NCI-H2227 (cell line): Measurements from ENCODE around the gene TMEM37.
"Not testable (repeated sequence)": the region's sequence is repeated elsewhere in the genome, so short reads cannot be mapped to it uniquely, and the experiment has no call there.

Source experiments
- DNase-seq: peaks from one replicate; lab custom pipeline; 2025; ENCODE audit not compliant: unreplicated experiment; lab: John Stamatoyannopoulos, UW

Gene TMEM37, protein sequence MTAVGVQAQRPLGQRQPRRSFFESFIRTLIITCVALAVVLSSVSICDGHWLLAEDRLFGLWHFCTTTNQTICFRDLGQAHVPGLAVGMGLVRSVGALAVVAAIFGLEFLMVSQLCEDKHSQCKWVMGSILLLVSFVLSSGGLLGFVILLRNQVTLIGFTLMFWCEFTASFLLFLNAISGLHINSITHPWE

DNA sequence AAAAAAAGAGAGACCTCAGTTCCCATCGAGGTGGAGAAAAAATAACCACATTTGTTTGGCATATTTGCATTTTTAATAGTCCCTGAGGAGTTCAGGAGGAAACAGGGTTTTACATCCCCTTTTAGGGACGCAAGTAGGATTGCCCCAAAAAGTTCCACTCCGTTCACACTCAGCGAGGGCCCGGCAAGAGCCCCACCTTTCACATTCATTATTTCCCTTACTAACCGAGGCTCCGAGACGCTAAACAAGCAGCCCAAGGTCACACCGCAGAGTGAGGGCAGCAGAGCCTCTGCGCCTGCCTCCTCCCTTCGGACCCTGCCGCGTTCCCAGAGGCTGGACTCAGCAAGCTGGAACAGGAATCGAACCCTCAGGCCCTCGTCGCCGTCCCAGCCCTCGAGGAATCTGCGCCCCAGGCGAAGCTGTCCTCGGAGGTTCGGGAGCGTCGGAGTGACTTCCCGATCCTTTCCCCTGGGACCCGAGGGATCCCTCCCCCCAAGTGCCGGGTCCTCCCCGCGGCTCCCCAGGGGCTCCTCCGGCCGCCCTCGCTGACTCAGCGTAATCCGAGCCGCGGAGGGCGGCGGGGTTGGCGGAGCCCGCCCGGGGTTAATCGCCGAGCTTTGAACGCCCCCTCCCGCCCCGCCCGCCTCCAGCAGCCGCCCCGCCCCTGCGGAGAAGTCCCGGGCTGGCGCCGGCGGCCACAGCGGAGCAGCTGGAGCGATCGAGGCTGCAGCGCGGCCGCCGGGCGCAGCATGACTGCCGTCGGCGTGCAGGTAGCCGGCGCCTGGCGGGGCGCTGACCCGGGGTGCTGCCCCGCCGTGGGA is at the start of gene TMEM37:
Gene TMEM37, plus strand, starts transcription at position 700 of the 821 bp plus-strand sequence. Its CDS starts 50 bp downstream, at position 750.
- peak; percentile 70 for DNase-seq

DNA sequence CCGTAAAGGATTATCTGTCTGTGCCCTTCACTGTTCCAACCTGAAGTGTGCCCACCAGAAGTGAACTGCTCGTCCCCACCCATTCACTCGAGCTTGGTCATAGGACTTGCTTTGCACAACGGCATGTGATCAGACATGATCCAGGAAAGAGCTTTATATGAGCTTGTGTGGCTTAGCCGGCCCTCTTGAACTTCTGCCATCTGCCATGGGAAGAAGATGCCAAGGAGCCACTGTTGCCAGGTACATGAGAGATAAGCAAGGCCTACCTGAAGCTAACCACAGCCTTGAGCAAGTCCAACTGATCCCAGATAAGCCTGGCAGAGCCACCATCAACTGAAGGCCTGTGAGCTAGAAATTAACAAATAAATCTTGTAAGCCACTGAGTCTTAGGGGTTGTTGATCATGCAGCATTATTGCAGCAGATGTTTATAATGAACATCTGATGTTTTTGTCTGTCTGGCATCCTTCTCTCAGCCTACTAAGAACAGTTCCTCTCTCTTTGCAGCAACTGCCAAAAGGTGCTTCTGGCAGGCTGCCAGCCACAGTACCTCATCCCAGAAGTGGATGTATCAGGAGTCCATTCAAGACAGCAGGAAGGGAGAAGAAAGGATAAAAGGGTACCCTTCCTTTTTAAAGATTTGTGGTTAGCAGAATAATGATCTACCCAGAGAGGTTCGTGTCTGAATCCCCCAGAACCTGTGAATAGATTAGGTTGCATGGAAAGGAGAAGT is 48.1 kb upstream of the TMEM37 start:
- DNase-seq: no peak

DNA sequence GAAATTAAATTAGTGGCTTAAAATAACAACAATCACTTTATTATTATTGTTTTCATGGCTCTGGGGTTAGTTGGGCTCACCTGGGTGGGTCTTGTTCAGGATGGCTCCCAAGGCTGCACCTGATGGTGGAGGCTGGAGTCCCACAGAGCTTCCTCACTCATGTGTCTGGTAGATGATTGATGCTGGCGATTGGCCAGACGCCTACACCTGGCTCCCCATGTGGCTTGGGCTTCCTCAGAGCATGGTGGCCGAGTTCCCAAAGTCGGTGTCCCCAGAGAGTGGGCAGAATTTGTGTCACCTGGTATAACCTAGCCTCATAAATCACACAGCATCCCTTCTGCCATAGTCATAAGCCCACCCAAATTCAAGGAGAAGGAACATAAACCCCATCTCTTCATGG is 46.7 kb upstream of the TMEM37 start:
- no peak for DNase-seq

DNA sequence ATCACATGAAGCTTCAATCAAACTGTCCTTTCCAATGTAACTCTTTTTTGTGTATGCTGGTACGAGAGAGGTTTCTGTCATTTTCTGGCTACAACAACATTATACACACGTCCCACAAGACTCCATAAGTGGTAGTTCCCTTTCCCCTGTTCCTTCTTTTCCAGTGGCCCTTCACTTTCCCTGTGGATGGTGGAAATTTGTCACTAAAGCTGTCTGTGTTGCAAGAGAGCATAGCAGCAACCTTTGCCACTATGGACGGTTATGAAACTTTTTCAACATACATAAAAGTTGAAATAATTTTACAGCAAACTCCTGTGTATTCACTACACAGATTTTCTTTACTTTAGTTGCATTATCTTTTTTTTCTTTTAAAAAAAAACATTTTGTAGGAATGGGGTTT is 46.2 kb upstream of the TMEM37 start:
- DNase-seq: no peak

DNA sequence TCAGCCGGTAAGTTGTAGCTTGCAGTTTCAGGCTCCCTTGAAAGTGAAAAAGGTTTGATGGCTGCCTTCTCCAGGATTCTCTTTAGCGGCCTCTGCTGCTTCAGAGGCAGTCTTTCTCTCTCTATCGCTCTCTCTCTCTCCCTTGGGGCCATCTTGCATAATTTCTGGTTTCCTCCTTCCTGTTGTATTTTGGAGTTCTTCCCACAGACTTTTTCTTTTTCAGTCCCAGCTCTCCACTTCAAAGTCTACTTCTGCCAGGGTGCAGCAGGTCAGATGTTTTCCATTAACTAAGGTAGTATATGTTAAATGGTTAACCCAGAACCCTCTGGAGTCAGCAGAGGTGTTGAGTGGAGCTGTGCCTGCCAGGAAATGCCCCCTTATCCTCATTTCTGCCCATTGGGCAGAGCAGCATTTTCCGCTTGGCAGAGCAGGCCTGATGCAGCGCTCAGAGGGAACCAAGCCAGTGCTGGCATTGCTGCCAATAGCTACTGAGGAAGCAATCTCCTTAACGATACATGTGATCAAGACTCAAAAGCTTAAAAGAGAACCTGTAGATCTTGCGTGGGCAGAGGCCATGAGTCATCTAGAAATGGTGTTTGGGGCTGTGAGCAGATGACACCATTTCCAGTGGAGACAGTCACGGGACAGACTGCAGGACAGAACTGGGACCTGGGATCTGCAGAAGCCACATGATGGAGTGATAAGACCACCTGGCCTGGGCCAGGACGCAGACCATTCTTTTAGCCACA is 44.1 kb upstream of the TMEM37 start:
- DNase-seq: no peak

DNA sequence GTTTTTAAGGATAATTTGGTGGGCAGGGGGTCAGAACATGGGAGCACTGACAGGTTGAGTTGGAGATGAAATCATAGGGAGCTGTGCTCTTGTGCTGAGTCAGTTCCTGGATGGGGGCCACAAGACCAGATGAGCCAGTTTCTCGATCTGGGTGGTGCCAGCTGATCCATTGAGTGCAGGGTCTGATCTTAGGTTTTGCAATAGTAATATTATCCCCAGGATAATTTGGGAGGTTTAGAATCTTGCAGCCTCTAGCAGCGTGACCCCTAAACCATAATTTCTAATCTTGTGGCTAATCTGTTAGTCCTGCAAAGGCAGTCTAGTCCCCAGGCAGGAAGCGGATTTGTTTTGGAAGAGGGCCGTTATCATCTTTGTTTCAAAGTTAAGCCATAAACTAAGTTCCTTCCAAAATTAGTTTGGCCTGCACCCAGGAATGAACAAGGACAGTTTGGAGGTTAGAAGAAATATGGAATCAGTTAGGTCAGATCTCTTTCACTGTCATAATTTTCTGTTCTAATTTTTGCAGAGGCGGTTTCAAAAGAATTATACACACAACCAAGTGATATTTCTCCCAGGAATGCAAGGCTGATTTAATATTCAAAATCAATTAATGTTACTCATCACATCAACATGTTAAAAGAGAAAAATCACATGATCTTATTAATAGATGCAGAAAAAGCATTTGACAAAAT is 41.9 kb upstream of the TMEM37 start:
- no peak for DNase-seq

DNA sequence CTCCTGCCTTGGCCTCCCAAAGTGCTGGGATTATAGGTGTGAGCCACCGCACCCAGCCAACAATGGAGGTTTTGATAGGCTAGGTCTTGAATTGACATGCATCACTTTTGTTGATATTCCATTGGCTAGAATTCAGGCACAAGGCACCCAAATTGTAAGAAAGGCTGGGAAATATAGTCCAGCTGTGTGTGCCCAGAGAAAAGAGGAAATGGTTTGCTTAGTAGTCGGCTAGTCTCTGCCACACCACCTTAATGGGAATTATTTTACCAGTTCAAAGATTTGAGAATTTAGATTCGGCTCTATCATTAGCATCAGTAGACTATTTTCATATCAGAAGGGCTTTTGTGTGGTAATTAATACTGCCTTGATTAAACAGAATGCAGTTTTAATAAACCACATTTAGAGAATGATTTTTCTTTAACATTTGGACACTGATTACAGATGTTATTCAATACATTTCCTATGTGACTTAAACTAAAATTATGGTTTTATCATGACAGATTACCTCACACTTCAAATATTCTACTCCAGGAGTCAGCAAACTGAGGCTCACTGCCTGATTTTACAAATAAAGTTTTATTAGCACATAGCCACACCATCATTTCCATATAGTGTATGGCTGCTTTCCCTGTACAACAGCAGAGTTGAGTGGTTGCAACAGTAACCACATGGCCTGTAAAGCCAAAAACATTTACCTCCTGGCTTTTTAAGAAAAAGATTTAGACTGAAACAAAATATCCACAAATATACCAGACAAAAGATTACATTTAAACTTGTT is 37.5 kb upstream of the TMEM37 start:
- DNase-seq: no peak

DNA sequence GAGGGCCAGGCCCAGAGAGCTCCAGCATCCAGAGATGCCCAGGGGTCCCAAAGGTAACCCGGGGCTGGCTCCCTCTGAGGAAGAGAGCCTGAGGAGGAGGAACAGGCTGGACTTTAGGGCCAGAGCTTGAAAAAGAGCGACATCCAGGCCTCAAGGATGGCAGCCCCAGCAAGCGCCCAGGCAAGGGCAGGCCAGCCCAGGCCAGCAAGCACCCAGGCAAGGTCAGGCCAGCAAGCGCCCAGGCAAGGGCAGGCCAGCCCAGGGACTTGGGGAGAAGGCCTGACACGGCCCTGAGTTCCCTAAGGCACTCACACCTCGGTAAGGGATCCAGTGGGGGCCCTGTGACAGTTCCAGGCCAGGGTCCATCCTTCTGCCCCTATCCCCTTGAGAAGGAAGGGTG is 34.5 kb upstream of the TMEM37 start:
- no peak for DNase-seq

DNA sequence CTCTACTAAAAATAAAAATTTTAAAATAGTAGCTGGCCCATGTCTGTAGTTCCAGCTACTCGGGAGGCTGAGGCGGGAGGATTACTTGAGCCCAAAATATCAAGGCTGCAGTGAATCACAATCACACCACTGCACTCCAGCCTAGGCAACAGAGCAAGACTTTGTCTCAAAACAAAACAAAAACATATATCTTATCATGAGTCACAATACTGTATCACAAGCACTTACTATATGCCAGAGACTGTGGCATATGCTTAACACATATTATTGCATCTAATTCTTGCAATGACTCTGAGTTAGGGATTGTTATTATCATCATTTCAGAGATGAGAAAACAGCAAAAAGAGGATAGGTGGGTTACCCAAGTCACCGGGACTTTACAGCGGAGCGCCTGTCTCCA is 29.5 kb upstream of the TMEM37 start:
- DNase-seq: no peak

DNA sequence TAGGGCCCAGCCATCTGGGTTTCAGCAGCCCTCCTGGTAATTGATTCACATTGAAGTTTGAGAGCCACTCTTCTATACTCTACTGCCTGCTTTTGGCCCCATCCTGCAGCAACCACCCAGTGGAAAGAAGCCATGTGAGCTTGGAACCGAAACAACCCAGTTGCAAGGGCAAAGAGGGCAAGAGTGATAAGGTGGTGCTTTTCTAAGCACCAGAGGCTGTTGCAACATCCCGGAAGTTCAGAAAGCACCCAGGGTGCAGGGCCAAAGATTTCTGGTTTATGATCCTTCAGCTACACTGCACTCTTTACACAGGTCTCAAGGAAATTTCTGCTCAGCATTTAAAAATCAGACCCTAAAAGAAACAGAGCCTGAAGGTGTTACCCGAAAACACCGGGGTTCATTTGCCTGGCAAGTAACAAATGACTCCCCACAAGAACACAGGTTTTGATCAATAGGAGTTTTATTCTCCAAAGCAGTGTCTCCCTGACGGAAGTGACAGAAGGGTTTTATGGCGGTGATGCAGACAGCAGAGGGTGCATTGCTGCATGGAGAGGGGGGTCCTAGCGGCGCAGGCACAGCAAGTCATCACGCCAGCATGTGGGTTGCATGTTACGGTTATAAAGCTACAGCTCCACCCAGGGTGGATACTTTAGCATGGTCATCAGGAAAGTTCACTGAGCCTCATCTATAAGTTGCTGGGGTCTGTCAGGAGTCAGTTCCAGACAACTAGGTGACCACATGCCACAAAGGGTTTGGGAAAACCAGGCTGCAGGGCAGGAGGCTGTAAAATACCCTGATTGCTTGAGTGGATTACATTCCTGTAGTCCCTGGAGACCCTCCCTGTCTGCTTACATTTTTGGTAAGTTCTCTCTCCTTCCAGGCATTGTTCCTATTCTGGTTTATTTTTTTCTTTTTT is 28.8 kb upstream of the TMEM37 start:
- no peak for DNase-seq

DNA sequence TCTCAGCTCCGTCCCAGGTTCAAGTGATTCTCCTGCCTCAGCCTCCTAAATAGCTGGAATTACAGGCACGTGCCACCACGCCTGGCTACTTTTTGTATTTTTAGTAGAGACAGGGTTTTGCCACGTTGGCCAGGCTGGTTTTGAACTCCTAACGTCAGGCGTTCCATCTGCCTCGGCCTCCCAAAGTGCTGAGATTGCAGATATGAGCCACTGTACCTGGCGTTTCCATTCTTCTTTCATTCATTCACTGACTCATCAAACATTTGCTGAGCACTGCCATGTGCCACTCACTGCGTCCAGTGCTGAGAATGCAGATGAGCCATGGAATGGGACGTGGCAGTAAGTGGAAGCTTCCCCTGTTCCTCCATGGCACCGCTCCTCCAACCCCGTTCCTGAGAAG is 28.0 kb upstream of the TMEM37 start:
- not testable (repeated sequence) for DNase-seq

DNA sequence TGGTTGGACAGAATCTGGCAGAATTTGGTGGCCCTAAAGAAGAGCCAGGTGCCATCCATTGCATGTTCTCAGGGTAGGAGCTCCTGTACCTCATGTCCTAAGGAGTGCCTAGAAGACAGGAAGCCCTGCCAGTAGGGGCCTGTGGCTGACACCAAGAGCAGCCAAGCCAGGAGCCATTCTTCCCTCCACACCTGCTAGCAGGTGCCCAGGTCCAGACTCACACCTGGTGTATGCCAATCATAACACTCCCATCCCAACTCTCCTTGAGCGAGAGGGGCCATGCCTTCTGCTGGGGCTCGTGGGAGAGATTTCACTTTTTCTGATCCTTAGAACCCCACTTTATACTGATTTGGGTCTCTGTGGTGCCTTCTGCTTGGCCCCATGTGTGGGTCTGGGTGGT is 26.5 kb upstream of the TMEM37 start:
- no peak for DNase-seq

DNA sequence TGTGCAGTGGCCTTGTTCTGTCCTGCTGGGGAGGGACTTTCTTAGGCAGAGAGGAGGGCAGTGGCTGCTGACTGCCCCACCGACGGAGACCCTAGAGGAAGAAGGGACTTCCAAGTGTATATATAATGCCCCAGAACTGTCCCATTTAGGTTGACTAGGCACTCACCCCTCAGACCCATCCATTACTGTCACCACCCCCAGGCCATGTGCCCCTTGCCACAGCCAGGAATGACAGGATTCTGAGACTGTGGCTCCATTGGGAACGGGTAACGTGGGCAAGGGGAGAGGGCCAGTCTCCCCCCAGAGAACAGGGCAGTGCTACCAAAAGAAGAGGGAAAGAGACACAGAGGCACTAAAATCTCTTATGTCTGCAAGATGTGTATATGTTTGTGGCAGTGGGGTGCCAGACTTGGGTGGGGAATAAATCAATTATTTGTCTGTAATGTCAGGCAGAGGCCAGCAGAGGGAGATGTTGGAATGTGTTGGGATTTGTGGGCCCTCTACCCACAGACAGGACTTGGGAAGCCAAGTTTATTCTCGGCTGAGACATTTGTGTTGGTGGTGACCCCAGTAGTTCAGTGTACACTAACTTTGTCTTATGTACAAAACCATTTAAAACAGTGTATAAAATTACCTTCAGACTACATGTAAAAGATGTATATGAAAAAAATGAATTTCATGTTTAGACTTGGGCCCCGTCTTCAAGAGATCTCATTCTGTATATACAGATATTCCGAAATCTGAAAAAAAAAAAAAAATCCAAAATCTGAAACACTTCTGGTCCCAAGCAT is 24.0 kb upstream of the TMEM37 start:
- peak; percentile 54 for DNase-seq

DNA sequence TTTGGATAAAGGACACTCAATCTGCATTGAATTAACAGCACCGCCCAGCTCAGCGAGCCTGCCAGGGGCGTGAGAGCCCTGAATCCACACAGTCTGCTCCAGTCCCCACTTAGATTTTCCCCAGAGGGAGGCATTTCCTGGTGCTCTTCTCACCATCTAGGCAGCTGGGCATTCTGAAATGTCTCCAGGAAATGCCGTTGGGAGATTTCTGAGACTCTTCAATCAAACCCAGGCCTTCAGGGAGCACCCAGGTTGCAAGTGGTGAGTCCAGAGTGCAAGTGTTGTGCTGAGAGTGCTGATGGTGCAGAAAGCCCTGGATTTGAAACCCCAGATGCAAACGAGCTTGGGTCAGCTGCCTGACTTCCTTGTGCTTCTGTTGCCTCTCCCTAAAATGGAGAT is 23.4 kb upstream of the TMEM37 start:
- DNase-seq: no peak

DNA sequence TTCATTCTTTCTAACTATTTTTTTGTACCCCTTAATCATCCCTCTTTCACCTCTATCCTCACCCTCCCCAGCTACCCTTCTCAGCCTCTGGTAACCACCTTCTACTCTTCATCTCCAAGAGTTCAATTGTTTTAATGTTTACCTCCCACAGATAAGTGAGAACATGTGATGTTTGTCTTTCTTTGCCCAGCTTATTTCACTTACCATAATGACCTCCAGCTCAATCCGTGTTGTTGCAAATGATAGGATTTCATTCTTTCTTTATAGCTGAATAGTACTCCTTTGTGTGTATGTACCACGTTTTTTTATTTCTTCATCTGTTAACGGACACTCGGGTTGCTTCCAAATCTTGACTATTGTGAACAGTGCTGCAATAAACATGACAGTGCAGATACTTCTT is 22.1 kb upstream of the TMEM37 start:
- no peak for DNase-seq

DNA sequence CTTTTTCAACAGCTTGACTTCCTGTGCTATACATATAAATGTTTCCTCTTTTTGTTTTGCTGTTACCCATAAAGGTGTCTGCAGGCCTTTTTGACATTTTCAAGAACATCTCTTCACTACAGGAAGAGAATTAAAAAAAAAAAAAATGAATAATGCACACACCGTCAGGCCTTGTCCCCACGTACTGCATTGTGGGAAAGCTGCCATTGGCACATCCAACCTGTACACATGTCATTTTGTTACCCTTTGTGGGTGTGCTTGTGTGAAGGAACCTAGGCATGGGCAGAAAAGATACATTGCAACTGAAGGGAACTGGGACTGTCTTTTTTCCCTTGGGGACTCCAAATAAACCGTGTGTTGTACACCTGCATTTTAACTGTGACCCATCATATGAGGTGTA is 16.8 kb upstream of the TMEM37 start:
- DNase-seq: no peak

DNA sequence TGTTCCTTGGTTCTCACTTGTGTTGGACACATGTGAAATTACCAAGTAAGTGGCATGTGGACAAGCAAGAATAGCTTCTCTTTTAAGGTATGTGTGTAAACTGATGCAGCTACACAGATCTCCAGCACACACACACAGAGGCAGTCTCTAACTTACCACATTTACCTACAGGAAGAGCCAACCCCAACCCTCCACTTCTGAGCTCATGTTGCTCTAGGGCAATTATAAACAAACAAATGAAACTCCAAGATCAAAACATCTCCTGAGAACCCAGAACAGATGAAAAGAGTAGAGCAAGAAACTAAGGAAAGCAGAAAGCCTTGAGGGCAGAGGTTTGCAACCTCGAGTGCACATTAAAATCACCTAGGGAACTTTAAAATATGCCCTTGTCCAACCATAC is 16.0 kb upstream of the TMEM37 start:
- DNase-seq: no peak

DNA sequence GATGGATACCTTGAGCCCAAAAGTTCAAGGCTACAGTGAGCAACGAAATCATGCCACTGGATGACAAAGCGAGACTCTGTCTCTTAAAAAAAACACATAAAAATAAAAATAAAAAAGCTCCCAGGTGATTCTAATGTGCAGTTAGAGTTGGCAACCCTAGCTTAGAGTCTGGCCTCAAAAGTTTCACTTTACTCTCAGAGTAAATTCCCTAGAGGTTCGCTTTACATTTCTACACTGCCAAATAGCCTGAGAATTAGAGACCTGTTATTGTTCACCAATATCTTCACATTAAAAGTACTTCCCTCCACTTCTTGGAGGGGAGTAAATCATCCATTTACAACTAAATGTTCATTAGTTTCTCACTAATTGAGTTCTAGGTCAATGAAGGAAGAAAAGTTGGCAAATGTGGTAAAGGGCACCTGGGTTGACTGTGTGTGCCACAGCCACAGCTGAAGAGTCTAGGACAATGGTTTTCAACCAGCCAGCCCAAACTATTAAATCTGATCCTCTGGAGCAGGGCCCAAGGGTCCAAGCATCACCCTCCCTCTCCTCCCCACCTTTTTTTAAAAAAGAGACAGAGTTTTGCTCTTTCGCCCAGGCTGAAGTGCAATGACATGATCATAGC is 15.2 kb upstream of the TMEM37 start:
- no peak for DNase-seq
